ENCODE measurements around the gene SH3D19. TPM values are rescaled to one million over a fixed set of nuclear protein-coding genes. Genes with fewer than 3 reads are reported as not detected.
"Not testable (repeated sequence)": the region's sequence is repeated elsewhere in the genome, so short reads cannot be mapped to it uniquely, and the experiment has no call there.

SH3D19 gene
- polyA plus RNA-seq, 2 of the 4 experiments (the other 2 are of a cell fraction): 15.3 to 22.9 TPM

- TF ChIP-seq PBX3 (IDR thresholded peaks at IDR 0.05): no peak
Measured at GRCh38 chr4:151256134-151256533, 69.3 kb downstream of the SH3D19 start (continued).

GRCh38 chr4:151255680-151256079 lies 69.7 kb downstream of the SH3D19 start:
- H3K4me2 ChIP-seq; H3K27ac ChIP-seq; CTCF ChIA-PET; H3K9me3 ChIP-seq; DNase-seq (ENCODE audit: low read depth in 1 of 2, low spot score in 1 of 2); H3K4me1 ChIP-seq; POLR2A ChIA-PET; H3K4me3 ChIP-seq; ATAC-seq; FAIRE-seq: not testable (repeated sequence)
- WGBS (ENCODE audit: missing lambda C conversion rate): 33% methylated on average over 3 of the region's 17 CpGs

GRCh38 chr4:151255226-151255625 lies 70.2 kb downstream of the SH3D19 start:
- H3K9me3 ChIP-seq; H3K4me3 ChIP-seq; H3K4me2 ChIP-seq; FAIRE-seq; H3K4me1 ChIP-seq; ATAC-seq; H3K27ac ChIP-seq; POLR2A ChIA-PET; DNase-seq (ENCODE audit: low read depth in 1 of 2, low spot score in 1 of 2); CTCF ChIA-PET: not testable (repeated sequence)
- WGBS (ENCODE audit: missing lambda C conversion rate): no CpG with 5 or more reads among the region's 28 CpGs

GRCh38 chr4:151251603-151252304 lies 73.7 kb downstream of the SH3D19 start:
- DNase-seq (ENCODE audit: low read depth in 1 of 2, low spot score in 1 of 2) (no peak), ATAC-seq (no peak), FAIRE-seq (no peak)
- Histone ChIP-seq H3K4me1 (0 out of 3 replicates have a peak, but pooled peaks cover 3% of the 10 kb centered on the region), H3K4me2 (no peak overlapping the region), H3K4me3 (no peak overlapping the region), H3K27ac (no peak overlapping the region), H3K9me3 (no peaks in the 10 kb centered on the region)
- WGBS (ENCODE audit: missing lambda C conversion rate): 25% methylated on average over 2 of the region's 2 CpGs
- ChIA-PET POLR2A (no interaction called here), CTCF (interaction anchor here (1.2 kb wide), 1 partner anchor 111 kb away, joined by 3 read pairs; no protein-coding TSS in a partner anchor)
- TF ChIP-seq POLR2A (IDR thresholded peaks at IDR 0.05; ENCODE audit: low read length): no peak
- no peak for TF ChIP-seq CBX2 (IDR thresholded peaks at IDR 0.05; ENCODE audit: borderline replicate concordance, low read depth)
- no peak for TF ChIP-seq JUNB (IDR thresholded peaks at IDR 0.05)
- no peak for TF ChIP-seq ELK1 (IDR thresholded peaks at IDR 0.05; ENCODE audit: low read depth, low read length)
- no peak for TF ChIP-seq FOSL2 (IDR thresholded peaks at IDR 0.05)
- TF ChIP-seq FOSL2 (CRISPR knock-in tag; IDR thresholded peaks at IDR 0.05): no peak
- no peak for TF ChIP-seq BHLHE40 (IDR thresholded peaks at IDR 0.05; ENCODE audit: low read depth, low read length)
- TF ChIP-seq NFE2L2 (conservative IDR thresholded peaks at IDR 0.05; ENCODE audit: low read length): no peak
- TF ChIP-seq KDM5A (IDR thresholded peaks at IDR 0.05): no peak
- no peak for TF ChIP-seq TP53 (CRISPR knock-in tag; IDR thresholded peaks at IDR 0.05)
- no peak for TF ChIP-seq HOXB5 (CRISPR knock-in tag; IDR thresholded peaks at IDR 0.05)
- TF ChIP-seq E2F6 (IDR thresholded peaks at IDR 0.05; ENCODE audit: borderline replicate concordance, low read depth): no peak
- no peak for TF ChIP-seq ZSCAN20 (CRISPR knock-in tag; IDR thresholded peaks at IDR 0.05)
- no peak for TF ChIP-seq CTCF (IDR thresholded peaks at IDR 0.05)

Data from A549 (cell line).